Peyer's patch (tissue), 4 donors: Measurements from ENCODE around the gene BMP2K.

Experiments used
- CTCF ChIP-seq, 6 experiments: fragments of 450-650 bp in 4 of 6; fragments of 200-600 bp in 2 of 6; sonication (generic) in 1 of 6; IDR thresholded peaks; one replicate each; pipeline ENCODE4 v1.5.1; 2017 to 2019; ENCODE audit warnings: antibody characterized with exemption in 6 of 6, mild to moderate bottlenecking in 3 of 6, moderate library complexity in 1 of 6
- POLR2A ChIP-seq, 2 donors: fragments of 450-650 bp; IDR thresholded peaks; one replicate each; pipeline ENCODE4 v1.5.1; 2017; ENCODE audit warnings: antibody characterized with exemption in 2 of 2, mild to moderate bottlenecking in 2 of 2, moderate library complexity in 2 of 2

GRCh38 chr4:78902298-78902697 is 126.1 kb downstream of the BMP2K start:
- TF ChIP-seq POLR2A (IDR thresholded peaks at IDR 0.05) (no peak), CTCF (IDR thresholded peaks at IDR 0.05) (no peak)
